NCI-H2196 treated with DMSO at 0.1 percent for 48 hours (cell line): ENCODE measurements around the gene SECISBP2L.

Experiments
- DNase-seq: peaks from one replicate; lab custom pipeline; 2025; ENCODE audit not compliant: unreplicated experiment; lab: John Stamatoyannopoulos, UW

Gene SECISBP2L

DNA sequence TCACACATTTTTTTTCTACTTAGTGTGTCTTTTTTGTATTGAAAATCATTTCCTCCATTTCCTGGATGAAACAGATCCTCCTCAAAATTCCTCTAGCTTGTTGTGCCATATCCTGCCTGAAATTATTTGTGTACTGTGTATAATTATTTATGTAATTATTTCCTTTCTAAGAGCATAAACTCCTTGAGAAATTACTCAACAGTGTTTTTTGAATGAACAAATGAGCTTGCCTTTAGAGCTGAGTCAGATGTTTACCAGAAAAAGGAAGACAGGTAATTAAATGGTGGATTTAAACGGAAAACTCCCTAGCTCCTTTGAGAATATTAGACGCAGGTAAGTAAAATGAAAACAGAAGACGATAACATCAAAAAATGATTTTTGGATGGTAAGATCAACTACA, 13.2 kb upstream of the SECISBP2L start:
- DNase-seq: no peak

GRCh38 chr15:49058559-49058958, 12.3 kb upstream of the SECISBP2L start:
- no peak for DNase-seq

DNA sequence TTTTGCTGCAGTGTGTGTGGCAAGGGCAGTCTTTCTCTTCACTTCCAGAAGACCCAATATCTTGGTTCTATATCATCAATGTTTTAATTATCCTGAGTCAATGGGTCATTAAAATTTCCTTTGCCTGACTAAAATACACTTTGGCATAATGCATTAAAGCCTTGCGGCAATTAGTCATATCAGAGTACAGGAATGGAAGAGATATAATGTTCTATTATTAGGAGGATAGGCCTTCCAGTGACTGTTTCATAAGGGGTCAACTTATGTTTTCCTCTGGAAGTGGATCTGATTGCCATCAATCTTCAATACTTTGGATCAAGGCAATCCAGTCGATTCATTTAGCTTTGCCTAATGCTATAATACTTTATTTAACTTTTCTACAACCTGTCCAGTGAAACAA, 9.4 kb upstream of the SECISBP2L start:
- no peak for DNase-seq

GRCh38 chr15:49052662-49053061, 6.4 kb upstream of the SECISBP2L start:
- DNase-seq: no peak

DNA sequence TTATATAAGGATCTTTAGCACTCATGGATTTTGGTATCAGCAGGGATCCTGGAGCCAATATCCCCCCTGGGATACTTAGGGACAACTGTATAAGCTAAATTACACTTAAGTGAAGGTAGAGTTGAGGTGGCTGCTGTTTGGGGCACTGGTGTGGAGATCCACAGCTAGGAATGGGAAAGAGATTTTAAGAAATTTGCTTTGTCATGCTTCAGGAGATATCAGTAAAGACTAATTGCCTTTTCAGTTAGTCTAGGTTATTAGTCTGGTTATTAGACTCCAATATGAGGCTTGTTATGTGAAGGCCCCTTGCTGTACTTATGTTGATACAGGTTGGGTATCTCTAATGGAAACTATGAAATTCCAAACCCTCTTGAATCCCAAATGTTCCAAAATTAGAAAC, 1.2 kb upstream of the SECISBP2L start:
- DNase-seq: no peak

DNA sequence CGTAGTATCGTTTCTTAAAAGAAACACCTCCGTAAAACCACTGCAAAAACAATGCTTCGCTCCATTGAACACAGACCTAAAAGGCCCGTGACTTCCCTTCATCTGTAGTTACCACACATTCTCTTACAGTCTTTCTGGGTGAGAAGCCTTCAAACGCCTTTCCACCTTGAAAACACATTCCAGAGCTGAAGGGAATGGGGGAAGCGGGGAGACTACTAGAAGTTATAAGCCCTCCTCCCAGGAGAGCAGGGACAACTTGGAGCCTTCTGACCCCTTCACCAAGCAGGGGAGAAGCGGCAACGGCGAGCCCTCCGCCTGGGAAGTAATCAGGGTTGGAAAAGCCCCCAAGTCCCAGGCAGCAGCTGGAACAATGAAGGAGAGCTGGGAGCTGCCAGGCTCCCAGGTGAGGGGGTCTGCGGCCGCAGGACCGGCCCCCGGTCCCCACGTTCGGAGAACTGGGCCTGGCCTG, 461 bp downstream of the SECISBP2L start:
- no peak for DNase-seq

DNA sequence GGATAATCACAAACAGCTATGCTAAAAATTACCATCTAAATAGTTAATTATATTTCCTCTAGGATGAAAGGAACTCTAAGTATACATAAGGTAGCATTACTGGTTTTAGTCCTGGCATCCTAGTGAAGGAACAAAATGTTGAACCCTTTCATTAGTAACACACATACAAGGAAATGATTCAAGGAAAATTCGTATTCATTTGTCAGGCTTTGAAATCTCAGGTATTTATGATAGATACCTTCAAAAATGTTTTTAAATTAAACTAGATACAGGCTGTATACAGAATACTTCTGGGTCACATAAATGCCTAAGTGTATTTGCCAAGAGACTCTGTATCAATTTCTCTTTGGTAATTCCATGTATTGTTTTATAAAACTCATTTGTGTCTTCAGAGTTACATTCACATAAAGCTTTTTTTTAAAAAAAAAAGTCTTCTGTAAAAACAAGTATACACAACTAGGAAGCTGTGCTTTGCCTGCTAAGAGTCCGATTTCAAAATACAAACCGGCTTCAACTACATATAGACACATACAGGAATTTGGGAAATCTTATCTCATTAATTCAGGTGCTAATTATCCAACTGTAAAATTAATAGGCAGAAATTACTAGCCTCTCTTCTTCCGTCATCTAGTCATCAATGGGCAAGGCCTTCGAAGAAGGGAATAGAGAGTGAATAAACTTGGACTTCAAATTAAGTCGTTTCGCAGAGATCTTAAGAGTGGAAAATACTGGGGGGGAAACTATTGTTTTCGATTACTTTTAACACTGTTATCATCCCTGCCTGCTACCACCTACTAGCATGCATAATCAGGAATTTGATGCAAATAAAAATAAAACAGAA, 1.3 kb downstream of the SECISBP2L start:
- DNase-seq: no peak

DNA sequence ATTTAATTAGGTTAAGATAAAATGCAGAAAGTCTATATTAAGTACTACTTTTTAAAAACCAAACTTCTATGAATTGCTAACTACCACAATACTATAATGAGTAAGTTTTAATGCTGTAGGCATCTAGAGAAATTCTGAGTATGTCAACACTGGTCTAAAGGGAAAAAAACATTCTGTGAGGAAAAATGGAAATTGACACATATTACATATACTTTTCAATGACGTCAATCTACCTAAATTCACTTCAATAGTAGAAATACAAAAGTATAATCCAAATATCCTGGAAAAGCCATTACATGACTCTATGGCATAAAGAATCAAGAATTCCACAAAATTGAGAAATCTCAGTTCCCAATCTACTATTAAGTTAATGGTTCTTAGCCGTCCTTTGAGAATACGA, 2.2 kb downstream of the SECISBP2L start:
- no peak for DNase-seq

DNA sequence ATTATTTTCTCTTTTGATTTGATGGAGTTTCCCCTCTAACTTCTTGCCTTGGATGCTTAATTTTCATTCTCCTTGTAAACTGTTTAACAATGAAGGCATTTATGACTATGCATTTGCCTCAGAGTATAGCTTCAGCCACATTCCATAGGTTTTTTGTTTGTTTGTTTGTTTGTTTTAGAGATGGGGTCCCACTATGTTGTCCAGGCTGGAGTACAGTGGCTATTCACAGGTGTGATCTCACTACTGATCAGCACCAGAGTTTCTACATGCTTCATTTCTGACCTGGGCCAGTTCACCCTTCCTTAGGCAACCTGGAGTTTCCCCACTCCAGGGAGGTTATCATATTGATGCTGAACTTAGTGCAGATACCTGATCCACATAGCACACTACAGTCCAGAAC, 4.1 kb downstream of the SECISBP2L start:
- no peak for DNase-seq

DNA sequence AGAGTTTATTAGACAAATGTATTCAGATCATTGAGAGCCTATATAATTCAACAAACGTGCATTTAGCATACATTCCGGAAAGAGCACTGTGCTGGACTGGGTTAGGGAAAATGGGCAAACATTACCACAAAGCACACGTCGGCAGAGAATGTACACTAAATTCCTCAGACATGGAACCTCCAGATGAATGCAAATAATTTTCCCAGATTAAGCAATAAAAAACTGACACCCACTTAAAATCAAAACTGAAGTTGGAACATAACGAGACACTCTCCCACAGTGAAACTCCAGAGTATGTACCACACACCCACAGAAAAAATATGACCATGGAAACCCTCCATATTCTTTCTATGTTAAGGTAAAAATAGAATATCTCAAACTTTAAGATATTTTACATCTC, 4.8 kb downstream of the SECISBP2L start:
- DNase-seq: no peak

GRCh38 chr15:49040151-49040550, 6.1 kb downstream of the SECISBP2L start:
- no peak for DNase-seq

DNA sequence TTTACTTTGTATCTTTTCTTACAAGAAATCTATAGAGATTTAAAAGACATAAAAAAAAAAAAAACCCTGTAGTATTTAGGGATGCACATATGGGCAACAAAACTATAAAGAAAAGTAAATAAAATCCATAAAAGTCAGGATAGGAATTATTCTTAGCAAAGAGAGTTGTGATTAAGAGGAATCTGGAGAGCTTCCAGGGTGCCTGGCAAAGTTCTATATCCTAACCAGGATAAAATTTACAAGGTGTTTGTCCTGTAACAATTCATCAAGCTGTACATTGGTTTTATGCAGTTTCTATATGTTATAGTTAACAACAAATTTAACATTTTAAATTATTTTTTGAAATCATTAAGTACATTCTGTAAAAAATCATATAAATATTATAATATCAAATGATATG, 7.9 kb downstream of the SECISBP2L start:
- no peak for DNase-seq

GRCh38 chr15:49037546-49037940, 8.7 kb downstream of the SECISBP2L start:
- no peak for DNase-seq

DNA sequence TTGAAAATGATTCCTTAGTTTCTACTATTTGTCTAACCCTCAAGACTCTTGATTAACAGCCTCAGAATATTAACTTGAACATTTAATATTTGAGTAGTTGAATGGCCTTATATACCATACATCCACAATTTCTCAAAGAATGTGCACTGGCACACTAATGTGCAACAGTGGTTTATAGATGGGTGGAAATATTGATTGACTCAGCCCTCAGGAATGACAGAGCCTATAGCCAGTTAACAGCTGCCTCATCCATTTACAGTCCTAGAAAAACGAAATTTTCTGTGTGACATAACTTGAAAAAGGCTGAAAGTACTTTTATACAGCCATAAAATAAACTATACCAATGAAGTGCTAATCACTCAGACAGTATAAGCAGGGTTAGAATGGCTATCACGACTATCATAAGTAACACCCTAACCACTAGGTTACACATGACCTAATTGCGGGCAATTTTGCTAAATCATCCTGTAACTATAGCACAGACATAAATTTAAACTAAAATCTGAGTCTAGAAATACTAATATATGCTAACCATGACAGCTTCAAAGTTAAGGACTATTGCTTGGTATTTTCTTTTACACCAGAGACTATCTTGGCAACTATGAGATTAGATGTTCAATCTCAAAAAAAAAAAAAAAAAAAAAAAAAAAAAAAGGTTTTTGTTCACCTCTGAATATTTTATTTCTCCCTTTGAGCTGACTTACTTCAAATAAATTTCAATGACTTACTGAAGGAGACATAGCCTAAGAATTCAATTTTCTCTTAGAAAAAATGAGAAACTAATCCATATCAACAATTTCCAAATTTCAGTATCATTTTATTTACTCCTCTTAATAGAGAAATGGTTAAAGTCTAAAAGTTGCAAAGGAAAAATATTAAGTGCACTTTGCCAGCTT, 9.3 kb downstream of the SECISBP2L start:
- DNase-seq: no peak

DNA sequence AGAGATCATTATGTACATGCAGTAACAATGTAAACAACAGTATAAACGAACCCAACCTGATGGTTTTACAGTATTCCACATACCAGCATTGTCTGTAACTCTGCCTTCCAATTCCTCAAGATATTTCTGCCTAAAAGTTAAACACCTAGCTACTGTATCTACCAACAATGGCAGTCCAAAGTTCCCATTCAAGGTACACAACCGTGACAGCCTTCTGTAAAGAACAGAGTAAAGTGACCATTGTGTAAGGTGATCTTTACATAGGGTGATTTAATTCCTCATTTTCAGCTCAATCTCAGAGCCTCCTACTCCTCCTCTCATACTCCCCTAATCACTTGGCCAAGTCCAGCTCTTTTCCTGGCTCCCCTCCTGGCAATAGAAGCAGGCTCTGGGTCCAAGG, 10.4 kb downstream of the SECISBP2L start:
- DNase-seq: no peak

DNA sequence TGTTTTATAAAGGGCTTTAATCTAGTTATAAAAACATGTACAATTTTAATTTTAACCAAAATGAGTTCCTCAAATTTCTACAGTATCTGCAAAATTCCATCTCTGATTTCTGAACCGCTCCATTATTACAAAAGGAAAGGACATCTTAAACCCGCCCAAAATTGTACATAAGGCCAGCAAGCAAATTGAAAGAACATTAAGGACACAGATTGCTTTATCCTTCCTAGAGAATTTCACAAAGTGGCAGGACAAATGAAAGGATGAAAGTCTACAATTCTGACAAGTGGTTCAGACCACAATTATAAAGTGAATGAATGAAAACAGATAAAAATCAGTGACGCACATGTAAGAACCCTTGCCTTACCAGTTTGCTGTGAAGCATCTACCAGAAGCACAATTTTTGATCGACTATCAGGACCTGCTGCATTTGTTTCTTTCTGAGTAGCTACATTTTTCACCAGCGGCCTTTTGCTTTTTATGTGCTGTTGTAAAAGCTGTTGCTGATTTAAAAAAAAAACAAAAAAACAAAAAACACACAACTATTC, 13.6 kb downstream of the SECISBP2L start:
- DNase-seq: no peak

DNA sequence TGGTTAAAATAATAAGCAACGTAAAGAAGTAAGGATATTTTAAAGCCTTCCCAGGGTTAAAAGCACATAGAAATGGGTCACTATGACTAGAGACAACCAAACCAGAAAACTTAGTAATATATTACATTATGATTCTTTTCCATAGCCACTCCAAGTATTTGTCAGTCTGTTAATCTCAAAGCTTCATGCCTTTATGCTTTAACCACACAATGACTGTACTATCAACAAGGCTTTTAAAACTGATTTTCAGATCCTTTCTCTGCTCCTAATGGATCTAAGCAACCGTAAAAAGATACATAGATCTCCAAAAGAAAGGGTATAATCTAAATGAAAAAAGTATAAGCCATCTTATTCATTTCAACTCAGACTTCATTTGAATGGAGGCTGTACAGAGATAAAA, 14.4 kb downstream of the SECISBP2L start:
- DNase-seq: no peak

GRCh38 chr15:49026700-49027099, 19.5 kb downstream of the SECISBP2L start:
- no peak for DNase-seq

DNA sequence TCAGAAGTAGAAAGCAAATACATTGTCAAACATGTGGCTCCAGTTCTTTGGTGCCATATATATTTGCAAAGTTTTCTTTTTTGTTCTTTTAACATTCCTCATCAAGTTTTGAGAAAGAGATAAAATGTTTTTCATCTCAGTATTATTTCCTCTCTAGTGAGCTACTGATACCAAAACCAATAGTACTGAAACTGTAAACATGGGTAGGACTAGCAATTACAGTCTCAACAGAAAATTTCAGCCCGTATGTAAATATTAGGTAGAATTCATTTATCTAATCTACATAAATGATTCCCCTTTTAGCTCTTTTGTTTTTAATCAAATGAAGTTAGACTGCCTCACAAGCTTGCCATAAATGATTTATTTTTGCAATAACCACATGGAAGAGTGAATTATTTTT, 21.4 kb downstream of the SECISBP2L start:
- DNase-seq: no peak

- DNase-seq: no peak
Measured at GRCh38 chr15:49023354-49023753, 22.9 kb downstream of the SECISBP2L start.

GRCh38 chr15:49015896-49016295, 30.4 kb downstream of the SECISBP2L start:
- no peak for DNase-seq

DNA sequence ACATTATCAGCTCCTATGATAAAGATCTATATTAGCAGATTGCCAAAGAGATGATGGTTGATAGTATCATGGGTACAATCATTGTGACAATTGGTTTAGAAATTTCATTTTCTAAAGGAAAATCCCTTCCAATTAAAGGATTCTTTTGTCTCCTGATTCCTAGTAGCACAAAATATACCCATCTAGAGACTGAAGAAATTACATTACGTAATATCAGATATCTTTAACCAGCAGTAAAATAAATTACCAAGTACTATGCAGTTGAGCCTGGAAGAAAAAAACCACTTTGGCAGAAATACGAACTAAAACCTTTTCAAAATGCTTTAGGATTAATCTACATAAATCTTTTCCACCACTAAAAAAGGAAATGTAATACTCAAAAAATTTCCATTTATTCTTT, 46.9 kb downstream of the SECISBP2L start:
- DNase-seq: no peak
